A673 (cell line): ENCODE measurements around the gene PI4K2B.

Source experiments
- EZH2 ChIP-seq: fragments of 200-600 bp; sonication (generic); IDR thresholded peaks from 2 replicates; pipeline ENCODE4 v1.6.1; 2017; ENCODE audit warnings: borderline replicate concordance, low read depth, mild to moderate bottlenecking, mixed read lengths, antibody characterized with exemption, low read length; ENCODE audit not compliant: poor library complexity, severe bottlenecking
- TF ChIP-seq, protein P1 (sequence below): fragments of 300-800, 200-600 bp; sonication (generic); conservative IDR thresholded peaks from 2 replicates; pipeline ENCODE4 v1.5.1; 2017; ENCODE audit warnings: low read depth, mild to moderate bottlenecking, antibody characterized with exemption, low read length, moderate library complexity, mixed read lengths

GRCh38 chr4:25233194-25233593 is 639 bp upstream of the PI4K2B start:
- TF ChIP-seq, protein P1, sequence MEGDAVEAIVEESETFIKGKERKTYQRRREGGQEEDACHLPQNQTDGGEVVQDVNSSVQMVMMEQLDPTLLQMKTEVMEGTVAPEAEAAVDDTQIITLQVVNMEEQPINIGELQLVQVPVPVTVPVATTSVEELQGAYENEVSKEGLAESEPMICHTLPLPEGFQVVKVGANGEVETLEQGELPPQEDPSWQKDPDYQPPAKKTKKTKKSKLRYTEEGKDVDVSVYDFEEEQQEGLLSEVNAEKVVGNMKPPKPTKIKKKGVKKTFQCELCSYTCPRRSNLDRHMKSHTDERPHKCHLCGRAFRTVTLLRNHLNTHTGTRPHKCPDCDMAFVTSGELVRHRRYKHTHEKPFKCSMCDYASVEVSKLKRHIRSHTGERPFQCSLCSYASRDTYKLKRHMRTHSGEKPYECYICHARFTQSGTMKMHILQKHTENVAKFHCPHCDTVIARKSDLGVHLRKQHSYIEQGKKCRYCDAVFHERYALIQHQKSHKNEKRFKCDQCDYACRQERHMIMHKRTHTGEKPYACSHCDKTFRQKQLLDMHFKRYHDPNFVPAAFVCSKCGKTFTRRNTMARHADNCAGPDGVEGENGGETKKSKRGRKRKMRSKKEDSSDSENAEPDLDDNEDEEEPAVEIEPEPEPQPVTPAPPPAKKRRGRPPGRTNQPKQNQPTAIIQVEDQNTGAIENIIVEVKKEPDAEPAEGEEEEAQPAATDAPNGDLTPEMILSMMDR: no peak
- TF ChIP-seq EZH2: no peak
